ENCODE data around the gene RHD.
A peak's percentile ranks its signal among the peaks of the same experiment; 100 is the strongest.
"Not testable (repeated sequence)": the region's sequence is repeated elsewhere in the genome, so short reads cannot be mapped to it uniquely, and the experiment has no call there.

RHD gene

DNA sequence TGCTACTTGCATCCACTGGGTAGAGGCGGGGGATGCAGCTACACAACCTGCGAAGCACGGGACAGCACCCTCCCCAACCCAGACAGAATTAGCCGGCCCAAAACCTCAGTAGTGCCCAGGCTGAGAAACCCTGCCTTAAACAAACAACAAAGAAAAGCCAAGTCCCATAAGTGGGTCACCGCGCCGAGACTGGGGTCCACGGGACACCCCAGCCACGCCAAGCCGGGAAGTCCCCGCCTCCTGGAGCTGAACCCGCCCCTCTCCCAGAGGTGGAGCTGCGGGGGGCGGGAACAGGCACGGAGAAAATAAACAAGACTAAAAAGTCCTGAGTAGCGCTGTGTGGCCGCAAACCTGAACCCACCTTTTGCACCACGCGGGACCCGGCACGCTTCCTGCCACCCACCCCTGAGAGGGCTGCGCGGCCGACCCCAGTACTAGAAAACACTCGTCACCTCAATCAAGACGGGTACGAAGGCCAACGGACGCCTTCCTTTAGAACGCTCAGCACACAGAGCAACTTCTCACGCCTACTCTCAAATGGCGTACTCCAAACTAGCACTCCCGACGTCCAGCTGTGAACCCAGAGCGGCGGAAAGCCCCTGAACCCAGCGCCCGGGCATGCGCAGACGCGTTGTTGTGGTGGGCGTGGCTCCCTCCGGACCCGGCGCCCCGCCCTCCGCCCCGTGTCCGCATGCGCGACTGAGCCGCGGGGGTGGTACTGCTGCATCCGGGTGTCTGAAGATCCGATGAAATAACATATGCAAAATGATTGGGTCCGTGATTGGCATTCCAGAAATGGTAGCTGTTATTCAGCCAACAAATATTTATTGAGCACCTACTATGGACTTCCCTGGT lies 4.8 kb upstream of the RHD start:
- not testable (repeated sequence) for H3K4me1 ChIP-seq (ENCODE audit: insufficient read depth, insufficient read length); H3K36me3 ChIP-seq (ENCODE audit: insufficient read depth, insufficient read length, low read length); H3K27me3 ChIP-seq (ENCODE audit: insufficient read depth, insufficient read length); H3K9me3 ChIP-seq (ENCODE audit: insufficient read depth, low read length)
- peak overlapping the region; percentile 58 for H3K4me3 ChIP-seq (ENCODE audit: insufficient read length, low read depth)
- DNase-seq (ENCODE audit: low read depth, low spot score): peak; percentile 68
- H3K9ac ChIP-seq (ENCODE audit: insufficient read length, low read depth): peak overlapping the region; percentile 72

GRCh38 chr1:25268143-25268760 lies 4.1 kb upstream of the RHD start:
- Histone ChIP-seq H3K9ac (ENCODE audit: insufficient read length, low read depth) (peak overlapping the region; percentile 70), H3K4me3 (ENCODE audit: insufficient read length, low read depth) (peak overlapping the region; percentile 30)
- H3K36me3 ChIP-seq (ENCODE audit: insufficient read depth, insufficient read length, low read length); H3K9me3 ChIP-seq (ENCODE audit: insufficient read depth, low read length); H3K4me1 ChIP-seq (ENCODE audit: insufficient read depth, insufficient read length); H3K27me3 ChIP-seq (ENCODE audit: insufficient read depth, insufficient read length); DNase-seq (ENCODE audit: low read depth, low spot score): not testable (repeated sequence)

DNA sequence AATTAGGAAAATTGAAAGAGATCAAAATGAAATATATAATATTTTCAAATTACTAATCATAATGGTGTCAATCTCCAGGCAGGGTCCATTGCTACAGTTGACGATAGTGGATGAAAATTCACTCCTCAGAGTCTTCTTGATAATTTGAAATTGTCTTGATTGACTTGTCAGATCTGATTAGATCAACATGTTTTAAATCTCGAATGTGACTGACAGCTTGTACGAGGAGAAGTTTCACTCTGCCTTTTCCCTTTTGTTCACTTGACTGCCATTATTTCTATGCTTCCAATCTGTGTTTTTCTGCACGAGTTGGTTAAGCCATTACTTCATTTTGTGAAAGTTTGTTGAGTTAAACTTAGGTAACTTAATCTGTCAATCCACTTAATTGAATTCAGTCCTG lies 3.3 kb downstream of the RHD start:
- not testable (repeated sequence) for H3K4me1 ChIP-seq (ENCODE audit: insufficient read depth, insufficient read length); H3K36me3 ChIP-seq (ENCODE audit: insufficient read depth, insufficient read length, low read length); DNase-seq (ENCODE audit: low read depth, low spot score); H3K9ac ChIP-seq (ENCODE audit: insufficient read length, low read depth); H3K4me3 ChIP-seq (ENCODE audit: insufficient read length, low read depth); H3K27me3 ChIP-seq (ENCODE audit: insufficient read depth, insufficient read length); H3K9me3 ChIP-seq (ENCODE audit: insufficient read depth, low read length)

GRCh38 chr1:25277295-25277694 lies 5.0 kb downstream of the RHD start:
- DNase-seq (ENCODE audit: low read depth, low spot score); H3K9me3 ChIP-seq (ENCODE audit: insufficient read depth, low read length); H3K9ac ChIP-seq (ENCODE audit: insufficient read length, low read depth); H3K4me3 ChIP-seq (ENCODE audit: insufficient read length, low read depth); H3K36me3 ChIP-seq (ENCODE audit: insufficient read depth, insufficient read length, low read length); H3K27me3 ChIP-seq (ENCODE audit: insufficient read depth, insufficient read length); H3K4me1 ChIP-seq (ENCODE audit: insufficient read depth, insufficient read length): not testable (repeated sequence)

DNA sequence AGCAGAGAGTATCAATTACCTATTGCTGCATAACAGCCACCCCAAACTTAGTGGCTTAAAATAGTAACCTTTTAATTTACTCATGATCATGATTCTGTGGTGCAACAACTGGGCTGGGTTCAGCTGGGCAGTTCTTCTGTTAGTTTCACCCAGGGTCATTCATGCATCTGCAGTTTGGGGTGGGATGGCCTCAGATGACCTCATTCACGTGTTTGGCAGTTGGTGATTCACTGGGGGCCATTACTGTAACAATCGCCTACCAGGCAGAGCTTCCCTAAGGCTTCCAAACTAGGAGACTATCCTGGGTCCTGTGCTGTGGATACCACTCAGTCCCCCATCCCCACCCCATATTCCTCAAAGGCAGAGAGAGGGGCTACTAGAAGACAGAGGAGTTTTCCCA lies 6.0 kb downstream of the RHD start:
- DNase-seq (ENCODE audit: low read depth, low spot score); H3K36me3 ChIP-seq (ENCODE audit: insufficient read depth, insufficient read length, low read length); H3K27me3 ChIP-seq (ENCODE audit: insufficient read depth, insufficient read length); H3K9ac ChIP-seq (ENCODE audit: insufficient read length, low read depth); H3K4me3 ChIP-seq (ENCODE audit: insufficient read length, low read depth); H3K9me3 ChIP-seq (ENCODE audit: insufficient read depth, low read length); H3K4me1 ChIP-seq (ENCODE audit: insufficient read depth, insufficient read length): not testable (repeated sequence)

DNA sequence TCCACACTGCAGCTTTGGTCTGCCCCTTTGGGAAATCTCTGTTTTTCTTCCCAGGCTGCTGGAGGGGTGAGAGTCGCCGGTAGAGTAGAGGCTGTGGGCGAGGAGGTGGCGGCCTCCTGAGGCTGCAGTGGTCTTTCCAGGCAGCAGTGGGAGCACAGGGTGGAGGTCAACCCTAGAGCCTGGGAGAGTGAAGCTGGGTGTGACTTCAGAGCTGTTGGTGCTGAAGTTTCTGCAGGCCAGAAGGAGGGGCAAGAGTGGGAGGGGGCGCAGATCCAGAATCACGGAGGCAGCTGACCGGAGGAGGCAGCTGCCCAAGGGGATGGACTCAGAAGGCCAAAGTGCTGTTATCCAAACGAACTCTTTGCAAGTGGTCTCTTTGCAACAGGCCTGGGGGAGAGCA lies 6.5 kb downstream of the RHD start:
- not testable (repeated sequence) for DNase-seq (ENCODE audit: low read depth, low spot score); H3K9ac ChIP-seq (ENCODE audit: insufficient read length, low read depth); H3K27me3 ChIP-seq (ENCODE audit: insufficient read depth, insufficient read length)

DNA sequence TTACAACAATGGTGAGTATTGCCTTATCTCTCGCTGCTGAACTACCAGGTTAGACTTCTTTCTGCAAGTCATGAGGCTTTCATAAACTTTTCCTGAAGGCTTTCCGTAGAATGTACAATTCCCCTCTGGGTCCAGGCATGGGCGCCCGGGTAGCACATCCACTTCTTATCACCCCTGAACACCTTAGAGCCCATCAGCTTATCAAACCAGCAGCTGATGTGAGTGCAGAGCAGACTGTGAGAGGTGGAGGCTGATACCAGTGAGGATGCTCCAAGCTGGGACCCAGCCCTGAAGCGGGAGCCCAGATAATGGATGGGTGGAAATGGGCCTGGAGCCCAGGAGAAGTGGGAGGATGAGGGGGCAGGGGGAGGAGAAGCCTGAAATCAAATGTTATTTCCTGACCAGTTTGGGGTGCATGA lies 7.4 kb downstream of the RHD start:
- not testable (repeated sequence) for H3K36me3 ChIP-seq (ENCODE audit: insufficient read depth, insufficient read length, low read length); H3K9me3 ChIP-seq (ENCODE audit: insufficient read depth, low read length); H3K4me3 ChIP-seq (ENCODE audit: insufficient read length, low read depth); H3K4me1 ChIP-seq (ENCODE audit: insufficient read depth, insufficient read length); H3K9ac ChIP-seq (ENCODE audit: insufficient read length, low read depth); DNase-seq (ENCODE audit: low read depth, low spot score); H3K27me3 ChIP-seq (ENCODE audit: insufficient read depth, insufficient read length)

More for the DNA sequence above, 6.5 kb downstream of the RHD start:
- not testable (repeated sequence) for H3K4me1 ChIP-seq (ENCODE audit: insufficient read depth, insufficient read length); H3K9me3 ChIP-seq (ENCODE audit: insufficient read depth, low read length); H3K36me3 ChIP-seq (ENCODE audit: insufficient read depth, insufficient read length, low read length); H3K4me3 ChIP-seq (ENCODE audit: insufficient read length, low read depth)

- H3K4me1 ChIP-seq (ENCODE audit: insufficient read depth, insufficient read length): not testable (repeated sequence)
Measured at GRCh38 chr1:25285862-25286261, 13.6 kb downstream of the RHD start.

DNA sequence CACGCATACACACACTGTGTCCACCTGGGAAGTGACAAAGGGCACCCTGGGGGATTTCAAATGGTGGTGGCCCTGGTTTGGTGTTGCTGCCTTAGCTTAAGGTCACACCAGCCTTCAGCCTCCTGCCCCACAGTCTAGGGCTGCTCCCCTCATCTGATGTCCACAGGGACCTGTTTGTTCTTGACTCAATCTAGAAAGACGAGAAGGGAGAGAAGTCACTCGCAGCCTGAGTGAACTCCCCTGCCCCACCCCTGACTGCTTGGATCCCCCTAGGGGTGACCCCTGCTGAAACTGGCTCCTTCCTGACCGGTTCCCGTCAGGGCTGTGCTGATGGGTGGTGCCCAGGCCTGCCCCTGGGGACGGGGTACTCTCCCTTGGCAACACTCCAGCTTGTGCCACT lies 14.9 kb downstream of the RHD start:
- not testable (repeated sequence) for H3K27me3 ChIP-seq (ENCODE audit: insufficient read depth, insufficient read length); H3K9ac ChIP-seq (ENCODE audit: insufficient read length, low read depth); H3K9me3 ChIP-seq (ENCODE audit: insufficient read depth, low read length); DNase-seq (ENCODE audit: low read depth, low spot score); H3K36me3 ChIP-seq (ENCODE audit: insufficient read depth, insufficient read length, low read length); H3K4me1 ChIP-seq (ENCODE audit: insufficient read depth, insufficient read length); H3K4me3 ChIP-seq (ENCODE audit: insufficient read length, low read depth)

More at GRCh38 chr1:25285862-25286261, 13.6 kb downstream of the RHD start:
- not testable (repeated sequence) for DNase-seq (ENCODE audit: low read depth, low spot score); H3K9me3 ChIP-seq (ENCODE audit: insufficient read depth, low read length); H3K4me3 ChIP-seq (ENCODE audit: insufficient read length, low read depth); H3K9ac ChIP-seq (ENCODE audit: insufficient read length, low read depth); H3K36me3 ChIP-seq (ENCODE audit: insufficient read depth, insufficient read length, low read length); H3K27me3 ChIP-seq (ENCODE audit: insufficient read depth, insufficient read length)

- H3K4me1 ChIP-seq (ENCODE audit: insufficient read depth, insufficient read length); H3K9ac ChIP-seq (ENCODE audit: insufficient read length, low read depth); H3K9me3 ChIP-seq (ENCODE audit: insufficient read depth, low read length); H3K36me3 ChIP-seq (ENCODE audit: insufficient read depth, insufficient read length, low read length); DNase-seq (ENCODE audit: low read depth, low spot score); H3K4me3 ChIP-seq (ENCODE audit: insufficient read length, low read depth); H3K27me3 ChIP-seq (ENCODE audit: insufficient read depth, insufficient read length): not testable (repeated sequence)
Measured at GRCh38 chr1:25288573-25289101, 16.3 kb downstream of the RHD start.

DNA sequence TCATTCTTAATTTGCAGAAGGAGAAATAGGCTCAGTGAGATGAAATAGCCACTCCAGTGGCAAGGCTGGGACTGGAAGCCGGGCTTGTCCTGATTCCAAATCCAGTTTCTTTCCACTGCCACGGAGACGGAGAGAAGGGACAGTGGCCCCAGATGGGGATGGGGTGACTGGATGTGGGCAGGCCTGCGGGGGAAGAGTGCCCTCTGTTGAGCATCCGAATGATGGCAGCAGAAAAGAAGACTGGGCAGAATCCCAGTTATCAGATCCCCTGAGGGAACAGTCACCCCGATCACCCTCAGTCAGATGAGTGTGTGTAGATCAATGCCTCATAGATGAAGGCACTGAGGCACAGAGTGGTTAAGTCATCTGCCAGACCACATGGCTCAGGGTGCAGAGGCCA lies 17.7 kb downstream of the RHD start:
- H3K9me3 ChIP-seq (ENCODE audit: insufficient read depth, low read length); H3K27me3 ChIP-seq (ENCODE audit: insufficient read depth, insufficient read length); H3K4me3 ChIP-seq (ENCODE audit: insufficient read length, low read depth); DNase-seq (ENCODE audit: low read depth, low spot score); H3K36me3 ChIP-seq (ENCODE audit: insufficient read depth, insufficient read length, low read length); H3K4me1 ChIP-seq (ENCODE audit: insufficient read depth, insufficient read length); H3K9ac ChIP-seq (ENCODE audit: insufficient read length, low read depth): not testable (repeated sequence)

DNA sequence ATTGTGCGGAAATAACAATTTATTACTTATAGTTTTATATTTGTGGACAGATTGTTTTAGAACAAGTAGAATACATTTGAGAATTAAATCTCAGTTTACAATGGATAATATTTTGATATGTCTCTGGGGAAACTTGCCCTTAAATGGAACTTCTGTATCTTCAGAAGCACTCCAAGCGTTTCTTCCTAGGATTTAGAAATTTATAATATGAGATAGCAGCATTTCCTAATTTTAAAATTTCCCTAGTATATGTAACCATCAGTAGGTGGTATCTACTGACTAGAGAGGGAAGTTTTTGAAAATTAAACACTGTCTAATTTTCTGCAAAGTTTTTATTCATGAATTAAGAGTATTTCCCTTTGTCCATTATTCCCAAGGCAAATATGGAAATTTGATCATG lies 21.1 kb downstream of the RHD start:
- not testable (repeated sequence) for H3K27me3 ChIP-seq (ENCODE audit: insufficient read depth, insufficient read length); H3K9me3 ChIP-seq (ENCODE audit: insufficient read depth, low read length); H3K4me1 ChIP-seq (ENCODE audit: insufficient read depth, insufficient read length); H3K4me3 ChIP-seq (ENCODE audit: insufficient read length, low read depth); H3K9ac ChIP-seq (ENCODE audit: insufficient read length, low read depth); H3K36me3 ChIP-seq (ENCODE audit: insufficient read depth, insufficient read length, low read length); DNase-seq (ENCODE audit: low read depth, low spot score)
